WTC11 (cell line): ENCODE results near the gene TP53I13. TPM values are rescaled to one million over a fixed set of nuclear protein-coding genes. Genes with fewer than 3 reads are reported as not detected.

ENCODE experiments used
- AFF4 ChIP-seq: sonication (generic); formaldehyde crosslinking; IDR thresholded peaks from 2 replicates; pipeline ENCODE4 v1.8.1; 2023; ENCODE audit warnings: mild to moderate bottlenecking, missing genetic modification reagents, borderline replicate concordance
- FOXJ3 ChIP-seq: sonication (generic); formaldehyde crosslinking; IDR thresholded peaks from 2 replicates; pipeline ENCODE4 v1.9.0; 2021; ENCODE audit warnings: missing genetic modification reagents, mild to moderate bottlenecking, borderline replicate concordance
- FOXK1 ChIP-seq: sonication (generic); formaldehyde crosslinking; IDR thresholded peaks from 2 replicates; pipeline ENCODE4 v1.8.0; 2022; ENCODE audit warnings: mild to moderate bottlenecking, moderate library complexity, missing genetic modification reagents
- FOXP1 ChIP-seq: sonication (generic); formaldehyde crosslinking; IDR thresholded peaks from 2 replicates; pipeline ENCODE4 v1.8.0; 2022; ENCODE audit warnings: missing genetic modification reagents, mild to moderate bottlenecking, moderate library complexity, borderline replicate concordance
- HMGXB4 ChIP-seq: sonication (generic); formaldehyde crosslinking; IDR thresholded peaks from 2 replicates; pipeline ENCODE4 v1.8.1; 2023; ENCODE audit warnings: mild to moderate bottlenecking, moderate library complexity, missing genetic modification reagents
- IRF2 ChIP-seq: sonication (generic); formaldehyde crosslinking; IDR thresholded peaks from 2 replicates; pipeline ENCODE4 v1.8.0; 2022; ENCODE audit warnings: low read depth, missing genetic modification reagents, borderline replicate concordance
- MLX ChIP-seq: sonication (generic); formaldehyde crosslinking; IDR thresholded peaks from 2 replicates; pipeline ENCODE4 v1.8.1; 2023; ENCODE audit warnings: mild to moderate bottlenecking, missing genetic modification reagents, moderate library complexity
- NFE2L1 ChIP-seq: sonication (generic); formaldehyde crosslinking; IDR thresholded peaks from 2 replicates; pipeline ENCODE4 v1.8.1; 2023; ENCODE audit warnings: missing genetic modification reagents
- OVOL2 ChIP-seq: fragments of 250-450 bp; sonication (Bioruptor Pico); IDR thresholded peaks from 2 replicates; pipeline ENCODE4 v1.9.0; 2021; ENCODE audit warnings: mild to moderate bottlenecking, borderline replicate concordance
- SMAD4 ChIP-seq: sonication (generic); formaldehyde crosslinking; IDR thresholded peaks from 2 replicates; pipeline ENCODE4 v1.8.0; 2022; ENCODE audit warnings: mild to moderate bottlenecking, missing genetic modification reagents
- TEAD1 ChIP-seq: sonication (generic); formaldehyde crosslinking; IDR thresholded peaks from 2 replicates; pipeline ENCODE4 v1.8.0; 2022; ENCODE audit warnings: mild to moderate bottlenecking, missing genetic modification reagents
- TEAD4 ChIP-seq: sonication (generic); formaldehyde crosslinking; IDR thresholded peaks from 2 replicates; pipeline ENCODE4 v1.8.0; 2022; ENCODE audit warnings: mild to moderate bottlenecking, missing genetic modification reagents
- ZNF263 ChIP-seq: sonication (generic); formaldehyde crosslinking; IDR thresholded peaks from 2 replicates; pipeline ENCODE4 v1.8.1; 2022; ENCODE audit warnings: low read depth, mild to moderate bottlenecking, moderate library complexity, missing genetic modification reagents
- ZNF317 ChIP-seq: sonication (generic); formaldehyde crosslinking; IDR thresholded peaks from 2 replicates; pipeline ENCODE4 v1.8.1; 2023; ENCODE audit warnings: low read depth, mild to moderate bottlenecking, moderate library complexity, missing genetic modification reagents, borderline replicate concordance
- ZNF416 ChIP-seq: fragments of 250-450 bp; sonication (Bioruptor Pico); IDR thresholded peaks from 2 replicates; pipeline ENCODE4 v1.9.0; 2021; ENCODE audit warnings: mild to moderate bottlenecking, inconsistent platforms
- ZNF532 ChIP-seq: fragments of 250-450 bp; sonication (Bioruptor Pico); IDR thresholded peaks from 2 replicates; pipeline ENCODE4 v1.9.0; 2021; ENCODE audit warnings: mild to moderate bottlenecking, borderline replicate concordance
- ZNF671 ChIP-seq: fragments of 250-450 bp; sonication (Bioruptor Pico); IDR thresholded peaks from 2 replicates; pipeline ENCODE4 v1.8.0; 2021; ENCODE audit warnings: mild to moderate bottlenecking
- total RNA-seq: library from RNA; stranded (reverse); gene quantifications from 3 replicates; pipeline ENCODE4 v1.2.3, GENCODE V29; 2021
- TF ChIP-seq, protein P1 (sequence below): sonication (generic); formaldehyde crosslinking; IDR thresholded peaks from 2 replicates; pipeline ENCODE4 v1.8.1; 2023; ENCODE audit warnings: mild to moderate bottlenecking, missing genetic modification reagents, moderate library complexity
- TF ChIP-seq, protein P2 (sequence below): sonication (generic); formaldehyde crosslinking; IDR thresholded peaks from 2 replicates; pipeline ENCODE4 v1.8.0; 2022; ENCODE audit warnings: mild to moderate bottlenecking, missing genetic modification reagents
- TF ChIP-seq, protein P3 (sequence below): sonication (generic); formaldehyde crosslinking; conservative IDR thresholded peaks from 2 replicates; pipeline ENCODE4 v1.8.1; 2023; ENCODE audit warnings: mild to moderate bottlenecking, low read depth, missing genetic modification reagents, moderate library complexity
- TF ChIP-seq, protein P4 (sequence below): sonication (generic); formaldehyde crosslinking; IDR thresholded peaks from 2 replicates; pipeline ENCODE4 v1.8.0; 2022; ENCODE audit warnings: mild to moderate bottlenecking, missing genetic modification reagents

The TP53I13 gene
- total RNA-seq, 1 experiment from 2014 or later: 41.9 TPM

DNA sequence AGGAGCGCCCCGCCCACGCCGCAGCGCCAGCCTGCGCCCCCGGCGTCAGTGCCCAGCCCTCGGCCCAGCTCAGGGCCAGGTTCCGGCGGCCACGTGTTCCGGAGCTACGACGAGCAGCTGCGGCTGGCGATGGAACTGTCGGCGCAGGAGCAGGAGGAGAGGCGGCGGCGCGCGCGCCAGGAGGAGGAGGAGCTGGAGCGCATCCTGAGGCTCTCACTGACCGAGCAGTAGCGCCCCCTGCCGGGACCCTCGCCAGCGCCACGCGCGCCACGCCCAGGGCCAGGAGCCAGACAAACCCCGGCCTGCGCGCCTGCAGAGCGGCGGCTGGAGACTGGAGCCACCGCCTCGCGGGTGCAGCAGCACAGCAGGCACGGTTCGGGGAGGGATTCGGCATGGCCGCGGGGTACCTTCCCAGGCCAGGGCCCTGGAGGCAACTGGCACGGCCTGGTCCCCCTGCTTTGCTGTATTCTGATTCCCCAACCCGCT lies 44.9 kb downstream of the TP53I13 start (continued):
- TF ChIP-seq FOXP1 (CRISPR knock-in tag): peak; percentile 97; the same call in 1 of the 2 replicates
- peak; percentile 71 for TF ChIP-seq ZNF263
- TF ChIP-seq ZNF416 (CRISPR knock-in tag): no peak
- TF ChIP-seq NFE2L1 (CRISPR knock-in tag): peak; percentile 96
- TF ChIP-seq AFF4 (CRISPR knock-in tag): no peak; the same call in 1 of the 2 replicates
- peak; percentile 93 for TF ChIP-seq FOXK1 (CRISPR knock-in tag)
- peak; percentile 85 for TF ChIP-seq ZNF317 (CRISPR knock-in tag)
- peak; percentile 71; the same call in 1 of the 2 replicates for TF ChIP-seq SMAD4
- TF ChIP-seq OVOL2 (CRISPR knock-in tag): no peak
- no peak for TF ChIP-seq ZNF532 (CRISPR knock-in tag)
- TF ChIP-seq, protein P1, sequence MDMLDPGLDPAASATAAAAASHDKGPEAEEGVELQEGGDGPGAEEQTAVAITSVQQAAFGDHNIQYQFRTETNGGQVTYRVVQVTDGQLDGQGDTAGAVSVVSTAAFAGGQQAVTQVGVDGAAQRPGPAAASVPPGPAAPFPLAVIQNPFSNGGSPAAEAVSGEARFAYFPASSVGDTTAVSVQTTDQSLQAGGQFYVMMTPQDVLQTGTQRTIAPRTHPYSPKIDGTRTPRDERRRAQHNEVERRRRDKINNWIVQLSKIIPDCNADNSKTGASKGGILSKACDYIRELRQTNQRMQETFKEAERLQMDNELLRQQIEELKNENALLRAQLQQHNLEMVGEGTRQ (CRISPR knock-in tag): peak; percentile 83
- TF ChIP-seq, protein P2, sequence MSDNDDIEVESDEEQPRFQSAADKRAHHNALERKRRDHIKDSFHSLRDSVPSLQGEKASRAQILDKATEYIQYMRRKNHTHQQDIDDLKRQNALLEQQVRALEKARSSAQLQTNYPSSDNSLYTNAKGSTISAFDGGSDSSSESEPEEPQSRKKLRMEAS (CRISPR knock-in tag): peak; percentile 100
- peak; percentile 51; the same call in 1 of the 2 replicates for TF ChIP-seq MLX
- TF ChIP-seq, protein P3, sequence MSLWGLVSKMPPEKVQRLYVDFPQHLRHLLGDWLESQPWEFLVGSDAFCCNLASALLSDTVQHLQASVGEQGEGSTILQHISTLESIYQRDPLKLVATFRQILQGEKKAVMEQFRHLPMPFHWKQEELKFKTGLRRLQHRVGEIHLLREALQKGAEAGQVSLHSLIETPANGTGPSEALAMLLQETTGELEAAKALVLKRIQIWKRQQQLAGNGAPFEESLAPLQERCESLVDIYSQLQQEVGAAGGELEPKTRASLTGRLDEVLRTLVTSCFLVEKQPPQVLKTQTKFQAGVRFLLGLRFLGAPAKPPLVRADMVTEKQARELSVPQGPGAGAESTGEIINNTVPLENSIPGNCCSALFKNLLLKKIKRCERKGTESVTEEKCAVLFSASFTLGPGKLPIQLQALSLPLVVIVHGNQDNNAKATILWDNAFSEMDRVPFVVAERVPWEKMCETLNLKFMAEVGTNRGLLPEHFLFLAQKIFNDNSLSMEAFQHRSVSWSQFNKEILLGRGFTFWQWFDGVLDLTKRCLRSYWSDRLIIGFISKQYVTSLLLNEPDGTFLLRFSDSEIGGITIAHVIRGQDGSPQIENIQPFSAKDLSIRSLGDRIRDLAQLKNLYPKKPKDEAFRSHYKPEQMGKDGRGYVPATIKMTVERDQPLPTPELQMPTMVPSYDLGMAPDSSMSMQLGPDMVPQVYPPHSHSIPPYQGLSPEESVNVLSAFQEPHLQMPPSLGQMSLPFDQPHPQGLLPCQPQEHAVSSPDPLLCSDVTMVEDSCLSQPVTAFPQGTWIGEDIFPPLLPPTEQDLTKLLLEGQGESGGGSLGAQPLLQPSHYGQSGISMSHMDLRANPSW (CRISPR knock-in tag): peak; percentile 67; the same call in 1 of the 2 replicates
- no peak for TF ChIP-seq ZNF671
- TF ChIP-seq IRF2 (CRISPR knock-in tag): 0 out of 2 replicates have a peak, but pooled peaks have one; percentile 52
- no peak for TF ChIP-seq FOXJ3
- TF ChIP-seq TEAD4 (CRISPR knock-in tag): peak; percentile 20; the same call in 1 of the 2 replicates
- TF ChIP-seq, protein P4, sequence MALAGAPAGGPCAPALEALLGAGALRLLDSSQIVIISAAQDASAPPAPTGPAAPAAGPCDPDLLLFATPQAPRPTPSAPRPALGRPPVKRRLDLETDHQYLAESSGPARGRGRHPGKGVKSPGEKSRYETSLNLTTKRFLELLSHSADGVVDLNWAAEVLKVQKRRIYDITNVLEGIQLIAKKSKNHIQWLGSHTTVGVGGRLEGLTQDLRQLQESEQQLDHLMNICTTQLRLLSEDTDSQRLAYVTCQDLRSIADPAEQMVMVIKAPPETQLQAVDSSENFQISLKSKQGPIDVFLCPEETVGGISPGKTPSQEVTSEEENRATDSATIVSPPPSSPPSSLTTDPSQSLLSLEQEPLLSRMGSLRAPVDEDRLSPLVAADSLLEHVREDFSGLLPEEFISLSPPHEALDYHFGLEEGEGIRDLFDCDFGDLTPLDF (CRISPR knock-in tag): peak; percentile 90; the same call in 1 of the 2 replicates
- TF ChIP-seq TEAD1 (CRISPR knock-in tag): peak; percentile 89
- TF ChIP-seq HMGXB4 (CRISPR knock-in tag): peak; percentile 98
